PC-3 (cell line): ENCODE data around the gene ARID5B. TPM values are rescaled to one million over a fixed set of nuclear protein-coding genes. Genes with fewer than 3 reads are reported as not detected.

Experiments
- ATAC-seq: fragments of 200-7000 bp; cut with Tn5 transposase; 2 replicates; pipeline ENCODE4 v1.9.1; 2020; ENCODE audit warnings: mild to moderate bottlenecking, moderate library complexity
- BruUV-seq: library from RNA; stranded (reverse); fragments of 400-500 nt; replicated peaks from 2 replicates; lab custom pipeline; 2021; lab: Mats Ljungman, UMichigan
- CTCF ChIA-PET: fragments of 300-600 bp; sonication (Branson Sonifier 250); formaldehyde crosslinking; loops from one replicate; lab custom pipeline; 2022; ENCODE audit warnings: antibody characterized with exemption; lab: Charles Lee
- POLR2A ChIA-PET: fragments of 300-600 bp; sonication (Branson Sonifier 250); formaldehyde crosslinking; loops from one replicate; lab custom pipeline; 2022; ENCODE audit warnings: antibody characterized with exemption; ENCODE audit not compliant: unreplicated experiment; lab: Charles Lee
- DNase-seq: peaks from one replicate; pipeline ENCODE4 v3.0.0-alpha.2; 2015
- H2AFZ ChIP-seq: fragments of 300-600 bp; sonication (generic); 2 replicates; pipeline ENCODE4 v1.6.0; 2016; ENCODE audit warnings: antibody characterized with exemption, low read length
- H3F3A ChIP-seq: fragments of 300-600 bp; sonication (generic); one replicate; pipeline ENCODE4 v1.6.0; 2017; ENCODE audit warnings: antibody characterized with exemption, low read length, control low read depth, mild to moderate bottlenecking; ENCODE audit not compliant: unreplicated experiment
- H3K27ac ChIP-seq: fragments of 300-600 bp; sonication (generic); 2 replicates; pipeline ENCODE4 v1.5.1; 2016; ENCODE audit warnings: mild to moderate bottlenecking, low read length
- H3K27me3 ChIP-seq: fragments of 300-600 bp; sonication (generic); 2 replicates; pipeline ENCODE4 v1.6.1; 2016; ENCODE audit warnings: low read length, mixed read lengths
- H3K36me3 ChIP-seq: fragments of 300-600 bp; sonication (generic); 2 replicates; pipeline ENCODE4 v1.6.1; 2016; ENCODE audit warnings: low read depth, mixed run types, low read length, mixed read lengths
- H3K4me1 ChIP-seq: fragments of 300-600 bp; sonication (generic); 2 replicates; pipeline ENCODE4 v1.5.1; 2016; ENCODE audit warnings: low read length; ENCODE audit not compliant: insufficient read depth
- H3K4me2 ChIP-seq: fragments of 300-600 bp; sonication (generic); 2 replicates; pipeline ENCODE4 v1.6.0; 2016; ENCODE audit warnings: low read length
- H3K4me3 ChIP-seq: fragments of 300-600 bp; sonication (generic); 2 replicates; pipeline ENCODE4 v1.5.1; 2016; ENCODE audit warnings: mild to moderate bottlenecking, low read length, mixed read lengths
- H3K79me2 ChIP-seq: fragments of 300-600 bp; sonication (generic); 2 replicates; pipeline ENCODE4 v1.6.1; 2017; ENCODE audit warnings: low read length, mixed read lengths
- H3K9ac ChIP-seq: fragments of 300-600 bp; sonication (generic); 2 replicates; pipeline ENCODE4 v1.6.0; 2016; ENCODE audit warnings: mild to moderate bottlenecking, low read length
- H3K9me2 ChIP-seq: fragments of 300-600 bp; sonication (generic); replicated peaks from 2 replicates; pipeline ENCODE4 v1.6.1; 2016; ENCODE audit warnings: mixed run types, low read length, mixed read lengths
- H3K9me3 ChIP-seq: fragments of 300-600 bp; sonication (generic); 2 replicates; pipeline ENCODE4 v1.6.1; 2016; ENCODE audit warnings: low read length, mixed read lengths
- H4K20me1 ChIP-seq: fragments of 300-600 bp; sonication (generic); 2 replicates; pipeline ENCODE4 v1.6.1; 2016; ENCODE audit warnings: low read length, mixed read lengths
- EZH2 ChIP-seq: fragments of 300-600 bp; sonication (generic); IDR thresholded peaks from one replicate; pipeline ENCODE4 v1.6.1; 2017; ENCODE audit warnings: antibody characterized with exemption, mild to moderate bottlenecking, low read length; ENCODE audit not compliant: unreplicated experiment
- EZH2phosphoT487 ChIP-seq: fragments of 300-600 bp; sonication (generic); IDR thresholded peaks from 2 replicates; pipeline ENCODE4 v1.6.1; 2018; ENCODE audit warnings: mild to moderate bottlenecking, antibody characterized with exemption, low read length, borderline replicate concordance
- intact Hi-C: fragments of 100-400 bp; cut with micrococcal nuclease; formaldehyde crosslinking; loops from 2 replicates; pipeline ENCODE4 v1.9.0; 2023
- total RNA-seq: library from RNA; depleted of rRNA; stranded (reverse); fragments of >200 nt; gene quantifications from 2 replicates; pipeline ENCODE4 v1.2.3, GENCODE V29; 2014
- TF ChIP-seq, protein P1 (sequence below): fragments of 300-600 bp; sonication (generic); conservative IDR thresholded peaks from 2 replicates; pipeline ENCODE4 v1.5.1; 2017; ENCODE audit warnings: antibody characterized with exemption, low read depth, mild to moderate bottlenecking, low read length

The ARID5B gene
- total RNA-seq, 1 experiment from 2014 or later, result 26.4 TPM

DNA sequence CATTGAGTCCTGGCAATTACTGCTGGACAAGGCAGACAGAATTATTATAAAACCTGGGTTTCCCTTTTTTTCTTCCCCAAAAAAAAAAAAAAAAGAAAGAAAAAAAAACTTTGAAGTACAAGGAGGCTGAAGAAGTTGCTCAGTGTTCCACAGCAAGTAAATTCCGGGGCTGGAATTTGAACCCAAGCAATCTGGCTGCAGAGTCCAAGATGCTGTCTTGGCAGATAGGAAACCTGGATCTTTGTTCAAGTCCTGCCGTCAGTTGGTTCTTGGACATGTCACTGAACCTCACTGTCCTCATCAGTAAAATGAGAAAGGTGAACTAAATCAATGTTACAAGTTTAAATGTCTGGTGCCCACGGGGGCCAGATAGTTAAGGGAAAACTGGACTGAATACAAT, 35.3 kb downstream of the ARID5B start:
- ChIA-PET CTCF (interaction anchor here (0.7 to 1.3 kb wide), 3 partner anchors 33 to 118 kb away, joined by 4 to 13 read pairs (median 10); no protein-coding TSS in a partner anchor), POLR2A (interaction anchor here (0.6 kb wide), 2 partner anchors 13 to 398 kb away, joined by 3 read pairs; no protein-coding TSS in a partner anchor)
- no peaks in the 10 kb centered on the region for H4K20me1 ChIP-seq
- TF ChIP-seq EZH2, result no peak
- TF ChIP-seq, protein P1, sequence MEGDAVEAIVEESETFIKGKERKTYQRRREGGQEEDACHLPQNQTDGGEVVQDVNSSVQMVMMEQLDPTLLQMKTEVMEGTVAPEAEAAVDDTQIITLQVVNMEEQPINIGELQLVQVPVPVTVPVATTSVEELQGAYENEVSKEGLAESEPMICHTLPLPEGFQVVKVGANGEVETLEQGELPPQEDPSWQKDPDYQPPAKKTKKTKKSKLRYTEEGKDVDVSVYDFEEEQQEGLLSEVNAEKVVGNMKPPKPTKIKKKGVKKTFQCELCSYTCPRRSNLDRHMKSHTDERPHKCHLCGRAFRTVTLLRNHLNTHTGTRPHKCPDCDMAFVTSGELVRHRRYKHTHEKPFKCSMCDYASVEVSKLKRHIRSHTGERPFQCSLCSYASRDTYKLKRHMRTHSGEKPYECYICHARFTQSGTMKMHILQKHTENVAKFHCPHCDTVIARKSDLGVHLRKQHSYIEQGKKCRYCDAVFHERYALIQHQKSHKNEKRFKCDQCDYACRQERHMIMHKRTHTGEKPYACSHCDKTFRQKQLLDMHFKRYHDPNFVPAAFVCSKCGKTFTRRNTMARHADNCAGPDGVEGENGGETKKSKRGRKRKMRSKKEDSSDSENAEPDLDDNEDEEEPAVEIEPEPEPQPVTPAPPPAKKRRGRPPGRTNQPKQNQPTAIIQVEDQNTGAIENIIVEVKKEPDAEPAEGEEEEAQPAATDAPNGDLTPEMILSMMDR, result no peak
- TF ChIP-seq EZH2phosphoT487, result no peak
- no peak overlapping the region; the same call in 1 of the 2 replicates for H3K4me3 ChIP-seq
- H3K9me3 ChIP-seq, result peaks cover 6% of the 10 kb centered on the region; the same call in 1 of the 2 replicates
- no peaks in the 10 kb centered on the region for H3K27me3 ChIP-seq
- H2AFZ ChIP-seq, result no peak overlapping the region
- BruUV-seq, result no TSS peak
- H3K4me1 ChIP-seq, result peaks cover 56% of the 10 kb centered on the region
- H3K36me3 ChIP-seq, result peaks cover 7% of the 10 kb centered on the region
- peak overlapping the region; percentile 67 for H3K4me2 ChIP-seq
- intact Hi-C loops, result loop anchor here (5.0 kb wide), 3 partner anchors 201 to 309 kb away; no protein-coding TSS in a partner anchor
- no peaks in the 10 kb centered on the region for H3K9me2 ChIP-seq
- H3F3A ChIP-seq, result peaks cover 37% of the 10 kb centered on the region
- peak overlapping the region; percentile 66 for H3K9ac ChIP-seq
- ATAC-seq (no peak), DNase-seq (no peak)
- peaks cover 4% of the 10 kb centered on the region; the same call in 1 of the 2 replicates for H3K79me2 ChIP-seq
- H3K27ac ChIP-seq, result peak overlapping the region; percentile 81

- peaks cover 4% of the 10 kb centered on the region; the same call in 1 of the 2 replicates for H3K79me2 ChIP-seq
Measured at GRCh38 chr10:61937631-61938351, 36.3 kb downstream of the ARID5B start.

More at GRCh38 chr10:61937631-61938351, 36.3 kb downstream of the ARID5B start:
- ATAC-seq, result peak; percentile 55
- Histone ChIP-seq H4K20me1 (no peaks in the 10 kb centered on the region), H3K9me2 (no peaks in the 10 kb centered on the region), H3K4me2 (peak overlapping the region; percentile 67), H3K36me3 (peaks cover 7% of the 10 kb centered on the region), H3F3A (peaks cover 37% of the 10 kb centered on the region), H3K4me1 (peaks cover 59% of the 10 kb centered on the region), H3K9me3 (peaks cover 6% of the 10 kb centered on the region; the same call in 1 of the 2 replicates), H3K27me3 (no peaks in the 10 kb centered on the region), H3K9ac (peak overlapping the region; percentile 66), H3K4me3 (peak overlapping the region; percentile 5; the same call in 1 of the 2 replicates), H2AFZ (peak overlapping the region; percentile 2; the same call in 1 of the 2 replicates), H3K27ac (peak overlapping the region; percentile 81)
- ChIA-PET POLR2A (interaction anchor here (0.5 to 1.8 kb wide), 8 partner anchors 34 to 1046 kb away, joined by 3 to 16 read pairs (median 3); no protein-coding TSS in a partner anchor), CTCF (interaction anchor here (0.5 to 1.3 kb wide), 7 partner anchors 20 to 103 kb away, joined by 3 to 20 read pairs (median 5); no protein-coding TSS in a partner anchor)
- BruUV-seq, result no TSS peak
- peak; percentile 100 for DNase-seq
- intact Hi-C loops, result loop anchor here (2.0 to 5.0 kb wide), 4 partner anchors 200 to 447 kb away; no protein-coding TSS in a partner anchor
- TF ChIP-seq EZH2 (no peak), EZH2phosphoT487 (no peak)
- TF ChIP-seq, protein P1, result no peak
